GM21390 (cell line): ENCODE measurements around the gene NUP205.

ENCODE experiments used
- ATAC-seq: cut with Tn5 transposase; IDR thresholded peaks from one replicate; pipeline ENCODE4 v1.9.1; 2021; ENCODE audit not compliant: unreplicated experiment

Gene NUP205

DNA sequence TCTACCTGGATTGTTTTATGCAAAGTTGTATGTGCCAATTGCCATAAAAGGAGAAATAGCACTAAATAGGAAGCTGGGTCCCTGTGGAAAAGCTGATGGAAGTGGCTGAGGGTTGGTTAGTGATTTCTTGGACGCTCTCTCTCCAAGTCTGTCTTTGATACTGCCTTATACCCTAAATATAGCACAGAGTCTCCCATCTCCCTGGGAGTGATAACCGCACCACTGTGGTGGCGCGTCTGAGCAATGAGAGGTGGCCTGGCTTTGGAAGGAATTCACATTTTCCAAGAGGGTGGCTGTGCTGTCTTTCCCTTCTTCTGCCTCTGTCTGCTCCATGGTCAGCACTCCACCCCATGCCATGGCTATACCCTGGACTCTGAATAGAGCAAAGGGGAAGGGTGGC lies 135.8 kb downstream of the NUP205 start:
- no peak for ATAC-seq

- no peak for ATAC-seq
Observed at GRCh38 chr7:135697276-135698049, 139.7 kb downstream of the NUP205 start.
